LNCaP clone FGC (cell line): ENCODE data around the gene PLA1A.

Source experiments
- DNase-seq: peaks from one replicate; pipeline ENCODE4 v3.0.0-alpha.2; 2011; ENCODE audit warnings: low read depth
- H3K4me3 ChIP-seq: 2 replicates; pipeline ENCODE4 v1.5.1; 2011; ENCODE audit warnings: mild to moderate bottlenecking, low read depth, low read length, control low read depth
- CTCF ChIP-seq: IDR thresholded peaks from 2 replicates; pipeline ENCODE4 v1.5.1; 2012; ENCODE audit warnings: mild to moderate bottlenecking; ENCODE audit not compliant: control insufficient read depth, insufficient read depth; ENCODE audit errors: extremely low read depth

PLA1A gene

GRCh38 chr3:119579366-119580066 is 18.2 kb upstream of the PLA1A start, which contains the start of gene ADPRH:
TSS of gene ADPRH (plus strand) at chr3:119579492. CDS start at chr3:119582170, 2,678 bp downstream.
- no peak for TF ChIP-seq CTCF
- no peak for DNase-seq
- H3K4me3 ChIP-seq: no peak within 1 kb of the TSS

DNA sequence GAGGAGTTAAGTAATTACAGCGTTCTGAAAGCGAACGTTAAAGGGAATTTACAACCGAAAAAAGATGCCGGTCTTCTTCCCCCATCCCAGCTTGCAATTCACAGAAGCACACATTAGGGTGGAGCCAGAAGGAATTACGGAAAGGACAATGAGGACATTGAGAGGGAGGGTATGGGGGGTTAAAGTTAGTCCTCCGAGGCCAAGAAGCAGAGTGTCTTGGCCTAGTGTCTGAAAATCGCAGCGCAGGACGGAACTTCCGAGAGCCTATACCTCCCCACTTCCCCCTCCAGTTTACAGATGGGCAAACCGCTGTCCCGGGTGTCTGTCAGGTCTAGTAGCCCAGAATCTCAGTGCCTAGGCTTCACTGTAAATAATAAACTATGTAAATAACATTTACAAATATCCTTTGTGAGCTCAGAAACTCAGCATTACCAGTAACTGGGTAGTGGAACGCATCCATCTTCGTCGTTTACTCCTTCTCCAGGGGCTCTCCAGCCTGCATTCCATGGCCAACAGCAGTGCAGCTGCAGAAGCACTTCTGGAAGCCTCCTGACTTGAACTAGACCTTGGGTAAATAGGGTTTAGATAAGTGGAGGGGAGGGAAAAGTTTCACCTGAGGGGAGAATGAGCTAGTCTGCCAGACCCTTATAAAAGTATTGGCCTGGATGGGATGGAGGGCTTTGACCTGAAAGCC is 17.5 kb upstream of the PLA1A start:
- no peak for TF ChIP-seq CTCF
- DNase-seq: no peak
- no peak overlapping the region for H3K4me3 ChIP-seq

DNA sequence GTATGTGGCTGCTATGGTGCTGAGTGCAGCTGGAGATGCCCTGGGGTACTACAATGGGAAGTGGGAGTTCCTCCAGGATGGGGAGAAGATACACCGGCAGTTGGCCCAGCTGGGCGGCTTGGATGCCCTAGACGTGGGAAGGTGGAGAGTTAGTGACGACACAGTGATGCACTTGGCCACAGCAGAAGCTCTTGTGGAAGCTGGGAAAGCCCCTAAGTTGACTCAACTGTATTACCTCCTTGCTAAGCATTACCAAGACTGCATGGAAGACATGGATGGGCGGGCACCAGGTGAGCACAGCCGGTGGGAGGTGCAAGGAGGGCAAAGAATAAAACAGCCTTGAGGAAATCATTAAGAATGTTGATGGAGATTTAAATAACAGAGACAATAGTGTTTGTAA is 15.5 kb upstream of the PLA1A start:
- no peak for TF ChIP-seq CTCF
- no peak overlapping the region for H3K4me3 ChIP-seq
- DNase-seq: no peak

DNA sequence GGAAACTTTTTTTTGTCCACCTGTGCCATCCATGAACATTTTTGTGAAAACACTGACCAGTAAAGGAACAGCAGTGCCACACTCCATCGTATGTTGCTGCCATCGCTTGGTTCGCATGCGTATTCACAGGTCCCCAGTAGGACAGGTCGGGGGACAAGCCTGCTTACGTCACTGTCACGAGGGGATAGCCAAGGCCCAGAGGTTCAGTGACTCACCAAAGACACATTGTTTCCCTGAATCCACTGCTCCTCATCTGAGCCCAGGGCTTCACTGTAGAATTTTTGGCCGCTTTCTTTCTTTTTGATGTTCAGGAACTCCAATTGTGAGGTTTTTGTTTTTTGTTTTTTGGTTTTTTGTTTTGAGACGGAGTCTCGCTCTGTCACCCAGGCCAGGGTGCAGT is 12.5 kb upstream of the PLA1A start:
- no peak overlapping the region for H3K4me3 ChIP-seq
- no peak for TF ChIP-seq CTCF
- DNase-seq: no peak

GRCh38 chr3:119585856-119586570 is 11.7 kb upstream of the PLA1A start:
- TF ChIP-seq CTCF: no peak
- no peak for DNase-seq
- H3K4me3 ChIP-seq: no peak overlapping the region

- H3K4me3 ChIP-seq: no peak overlapping the region
- no peak for TF ChIP-seq CTCF
- no peak for DNase-seq
These were observed 10.9 kb upstream of the PLA1A start for GRCh38 chr3:119586733-119587172.
